Epithelial cell of proximal tubule (primary cell): ENCODE results near the gene SF3A1. TPM values are rescaled to one million over a fixed set of nuclear protein-coding genes. Genes with fewer than 3 reads are reported as not detected.

Experiments
- DNase-seq: peaks from one replicate; pipeline ENCODE4 v3.0.0-alpha.2; 2011; ENCODE audit warnings: low read depth
- H3K4me3 ChIP-seq: 2 replicates; pipeline ENCODE4 v1.5.1; 2011; ENCODE audit warnings: low read depth, mild to moderate bottlenecking, low read length
- CTCF ChIP-seq: conservative IDR thresholded peaks from 2 replicates; pipeline ENCODE4 v1.5.1; 2012; ENCODE audit warnings: low read depth, mild to moderate bottlenecking, low read length
- total RNA-seq: library from RNA; depleted of rRNA; stranded (reverse); fragments of >200 nt; gene quantifications from 2 replicates; pipeline ENCODE4 v1.2.3, GENCODE V29; 2015

SF3A1 gene
- total RNA-seq, 1 donor from 2014 or later, result 42.6 TPM

GRCh38 chr22:30336752-30337460 is 19.8 kb downstream of the SF3A1 start:
- no peak for TF ChIP-seq CTCF
- H3K4me3 ChIP-seq, result no peak overlapping the region
- no peak for DNase-seq

- no peak for DNase-seq
- H3K4me3 ChIP-seq, result no peak overlapping the region
- TF ChIP-seq CTCF, result no peak
Measured at GRCh38 chr22:30335236-30335635, 21.5 kb downstream of the SF3A1 start.

DNA sequence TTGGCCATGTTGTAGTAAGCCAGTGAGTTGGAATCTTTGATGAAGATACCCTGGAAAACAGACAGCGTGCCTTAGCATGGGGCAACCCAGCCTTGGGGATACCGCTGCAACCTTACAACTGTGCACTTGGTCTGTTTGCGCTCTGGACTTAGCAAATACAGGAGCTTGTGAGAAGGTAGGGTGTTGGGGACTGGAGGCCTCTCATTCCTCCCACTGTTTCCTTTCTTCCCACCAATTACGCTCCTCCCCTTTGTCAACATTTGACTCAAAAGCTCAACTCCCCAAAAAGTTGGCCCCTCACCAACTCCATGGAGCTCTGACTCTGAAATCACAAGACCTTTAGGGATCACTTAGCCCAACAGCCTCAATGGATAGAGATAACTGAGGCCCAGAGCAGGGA is 22.0 kb downstream of the SF3A1 start:
- H3K4me3 ChIP-seq, result no peak overlapping the region
- DNase-seq, result no peak
- TF ChIP-seq CTCF, result no peak

DNA sequence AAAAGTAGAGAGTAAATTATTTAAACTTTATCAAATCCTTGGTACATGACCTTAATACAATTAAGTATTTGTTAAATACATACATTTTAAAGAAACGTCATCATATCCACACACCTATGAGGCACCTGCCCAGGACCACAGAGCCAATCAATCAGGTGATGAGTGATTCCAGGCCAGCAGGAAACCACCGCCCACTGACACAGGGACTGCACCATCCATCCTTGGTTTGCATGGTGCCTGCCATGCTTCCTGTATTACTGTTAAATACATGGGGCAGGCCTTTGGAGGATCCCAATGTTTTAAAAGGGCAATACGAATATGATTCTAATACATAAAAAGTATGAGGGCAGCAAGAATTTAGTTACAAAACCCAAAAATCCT is 23.0 kb downstream of the SF3A1 start:
- no peak overlapping the region for H3K4me3 ChIP-seq
- no peak for TF ChIP-seq CTCF
- DNase-seq, result no peak

DNA sequence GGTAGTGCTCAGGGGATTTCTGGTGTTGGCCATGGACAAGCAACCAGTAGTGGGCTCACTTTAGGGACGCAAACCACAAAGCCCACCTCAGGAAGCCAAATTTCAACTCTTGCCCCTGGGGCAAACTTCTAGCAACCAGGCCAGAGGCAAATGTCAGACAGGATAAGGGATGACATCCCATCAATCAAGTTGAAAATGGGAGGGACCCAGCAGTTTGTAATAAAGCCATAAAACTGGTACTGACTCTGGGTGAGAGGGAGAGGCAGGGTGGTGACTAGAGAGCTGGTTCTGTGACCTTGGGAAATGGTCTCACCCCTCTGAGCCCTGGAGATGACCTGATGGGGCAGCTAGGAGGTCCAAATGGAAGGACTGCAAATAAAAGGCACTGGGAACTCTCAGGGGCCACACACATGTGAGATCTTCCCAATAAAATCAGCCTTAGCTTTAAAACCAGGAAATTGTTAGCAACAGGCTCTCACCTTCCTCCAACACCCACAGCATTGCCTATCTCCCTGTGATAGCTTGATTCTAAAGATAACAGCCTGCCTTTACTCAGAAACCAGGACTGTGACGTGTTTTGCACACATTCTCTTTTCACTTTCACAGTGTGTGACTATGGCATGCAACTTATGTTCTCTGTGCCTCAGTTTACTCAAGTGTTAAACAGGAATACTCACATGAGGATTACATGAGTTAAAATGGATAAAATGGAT is 23.5 kb downstream of the SF3A1 start:
- no peak overlapping the region for H3K4me3 ChIP-seq
- no peak for DNase-seq
- no peak for TF ChIP-seq CTCF

DNA sequence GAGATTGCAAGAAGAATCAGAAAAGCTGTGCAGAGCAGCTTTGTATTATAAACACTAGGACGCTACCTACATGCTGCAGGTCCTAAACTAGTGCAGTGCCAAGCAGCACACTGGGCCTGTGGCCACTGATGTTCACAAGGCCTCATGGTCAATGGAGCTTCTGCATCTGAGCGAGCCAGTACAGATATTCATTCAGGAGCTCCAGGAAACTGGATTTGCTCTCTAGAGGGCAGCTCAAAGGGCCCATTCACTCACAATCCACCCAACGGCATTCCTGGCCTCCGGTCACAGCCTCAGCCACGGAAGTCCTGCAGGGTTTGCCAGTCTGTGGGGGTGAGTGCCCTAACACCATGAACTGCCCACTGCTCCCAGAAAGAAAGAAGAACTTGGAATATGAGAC is 24.1 kb downstream of the SF3A1 start:
- no peak for TF ChIP-seq CTCF
- no peak for DNase-seq
- H3K4me3 ChIP-seq, result no peak overlapping the region
